Adipocyte (in vitro differentiated cells): Measurements from ENCODE around the gene FLT3.
"Not testable (repeated sequence)": the region's sequence is repeated elsewhere in the genome, so short reads cannot be mapped to it uniquely, and the experiment has no call there.

Experiments used
- DNase-seq: peaks from one replicate; pipeline ENCODE4 v3.0.0-alpha.2; 2015; ENCODE audit warnings: low read depth
- H3K27me3 ChIP-seq: replicated peaks from 2 replicates; pipeline ENCODE4 v1.7.0; 2013; ENCODE audit warnings: mild to moderate bottlenecking, low read length, moderate library complexity; ENCODE audit not compliant: control insufficient read depth, insufficient read depth
- H3K36me3 ChIP-seq: 2 replicates; pipeline ENCODE4 v1.7.0; 2013; ENCODE audit warnings: low read length, mild to moderate bottlenecking, moderate library complexity; ENCODE audit not compliant: control insufficient read depth, insufficient read depth, severe bottlenecking
- H3K4me1 ChIP-seq: 2 replicates; pipeline ENCODE4 v1.7.0; 2013; ENCODE audit warnings: mild to moderate bottlenecking, low read length, moderate library complexity; ENCODE audit not compliant: control insufficient read depth, insufficient read depth
- H3K4me3 ChIP-seq: 2 replicates; pipeline ENCODE4 v1.7.0; 2013; ENCODE audit warnings: mild to moderate bottlenecking, low read length, moderate library complexity
- H3K9ac ChIP-seq: 2 replicates; pipeline ENCODE4 v1.7.0; 2013; ENCODE audit warnings: mild to moderate bottlenecking, low read length, moderate library complexity
- H3K9me3 ChIP-seq: 2 replicates; pipeline ENCODE4 v1.7.0; 2013; ENCODE audit warnings: mild to moderate bottlenecking, low read length, moderate library complexity; ENCODE audit not compliant: control insufficient read depth

FLT3 gene

DNA sequence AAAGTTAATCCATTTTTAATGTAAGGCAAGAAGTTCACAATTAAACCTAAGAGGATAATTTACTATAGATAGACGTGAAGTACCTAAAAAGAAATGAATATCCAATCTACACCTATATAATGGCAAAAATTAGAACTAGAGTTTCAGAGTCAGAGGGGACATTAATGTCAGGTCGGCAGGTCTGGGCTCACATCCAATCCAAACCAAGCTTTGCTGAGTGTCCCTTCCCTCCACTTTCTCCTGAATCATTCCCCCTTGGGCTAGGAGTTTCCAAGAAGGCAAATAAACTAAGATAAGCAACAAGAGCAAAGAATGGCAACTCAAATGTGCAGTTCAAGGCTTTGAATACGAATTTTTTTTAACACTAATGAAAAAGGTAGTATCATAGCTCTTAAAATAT is 2.9 kb downstream of the FLT3 start:
- no peak for DNase-seq
- peaks cover 63% of the 10 kb centered on the region for H3K27me3 ChIP-seq
- H3K4me3 ChIP-seq = no peak overlapping the region
- no peaks in the 10 kb centered on the region for H3K4me1 ChIP-seq
- H3K36me3 ChIP-seq = no peaks in the 10 kb centered on the region
- no peak overlapping the region for H3K9ac ChIP-seq
- H3K9me3 ChIP-seq = peaks cover 10% of the 10 kb centered on the region

DNA sequence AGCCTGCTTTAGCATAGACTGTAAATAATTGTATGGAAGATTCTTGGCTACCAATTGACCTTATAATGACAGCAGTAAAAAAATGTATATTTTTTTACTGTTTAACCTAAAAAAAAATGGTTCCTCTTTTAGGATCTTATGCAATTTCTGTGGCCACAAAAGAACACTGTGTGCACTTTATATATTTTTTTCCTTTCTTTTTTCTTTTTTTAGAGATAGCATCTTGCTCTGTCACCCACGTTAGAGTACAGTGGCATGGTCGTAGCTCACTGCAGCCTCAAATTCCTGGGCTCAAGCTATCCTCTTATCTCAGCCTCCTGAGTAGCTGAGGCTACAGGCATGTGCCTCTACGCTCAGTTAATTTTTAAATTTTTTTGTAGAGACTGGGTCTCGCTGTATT is 6.1 kb downstream of the FLT3 start:
- Histone ChIP-seq H3K27me3 (peaks cover 41% of the 10 kb centered on the region), H3K4me3 (no peak overlapping the region), H3K9ac (no peak overlapping the region), H3K9me3 (peaks cover 10% of the 10 kb centered on the region), H3K4me1 (no peaks in the 10 kb centered on the region), H3K36me3 (no peaks in the 10 kb centered on the region)
- no peak for DNase-seq

DNA sequence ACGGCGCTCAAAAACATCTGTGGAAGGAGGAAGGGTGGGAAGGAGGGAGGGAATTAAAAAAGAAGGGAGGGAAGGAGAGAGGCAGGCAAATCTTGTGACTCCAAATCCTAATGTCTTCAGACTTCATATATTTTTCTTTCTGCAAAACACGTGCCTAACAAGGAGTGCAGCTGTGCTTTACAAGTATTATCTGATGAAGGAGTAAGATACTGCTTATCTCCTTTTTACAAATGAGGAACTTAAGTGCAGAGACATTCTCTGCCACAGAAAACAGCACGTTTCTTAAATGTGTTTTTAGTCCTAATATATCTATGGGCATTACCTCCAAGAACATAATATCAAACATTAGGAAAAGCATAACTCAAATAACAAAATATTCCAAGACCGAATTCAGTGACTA is 6.5 kb downstream of the FLT3 start:
- peaks cover 37% of the 10 kb centered on the region for H3K27me3 ChIP-seq
- no peak for DNase-seq
- no peaks in the 10 kb centered on the region for H3K36me3 ChIP-seq

DNA sequence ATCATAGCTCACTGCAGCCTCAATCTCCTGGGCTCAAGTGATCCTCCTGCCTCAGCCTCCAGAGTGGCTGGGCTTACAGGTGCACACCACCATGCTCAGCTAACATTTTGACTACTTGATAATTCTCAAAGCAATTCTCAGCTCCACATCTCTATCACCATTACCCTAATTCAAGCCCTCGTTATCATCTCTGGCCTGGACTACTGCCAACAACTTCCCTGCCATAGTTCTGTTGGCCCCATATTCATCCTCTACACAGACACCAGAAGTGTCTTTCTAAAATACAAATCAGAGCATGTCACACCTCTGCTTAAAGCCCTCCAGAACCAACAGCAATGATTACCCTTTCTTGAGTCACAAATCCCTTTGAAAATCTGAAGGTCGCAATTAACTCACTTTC is 7.9 kb downstream of the FLT3 start:
- Histone ChIP-seq H3K27me3 (peaks cover 25% of the 10 kb centered on the region), H3K9ac (no peak overlapping the region), H3K4me3 (no peak overlapping the region), H3K4me1 (no peaks in the 10 kb centered on the region), H3K9me3 (no peaks in the 10 kb centered on the region), H3K36me3 (no peaks in the 10 kb centered on the region)
- no peak for DNase-seq

More for the DNA sequence above, 6.5 kb downstream of the FLT3 start:
- Histone ChIP-seq H3K9me3 (peaks cover 7% of the 10 kb centered on the region), H3K4me1 (no peaks in the 10 kb centered on the region), H3K9ac (no peak overlapping the region), H3K4me3 (no peak overlapping the region)

DNA sequence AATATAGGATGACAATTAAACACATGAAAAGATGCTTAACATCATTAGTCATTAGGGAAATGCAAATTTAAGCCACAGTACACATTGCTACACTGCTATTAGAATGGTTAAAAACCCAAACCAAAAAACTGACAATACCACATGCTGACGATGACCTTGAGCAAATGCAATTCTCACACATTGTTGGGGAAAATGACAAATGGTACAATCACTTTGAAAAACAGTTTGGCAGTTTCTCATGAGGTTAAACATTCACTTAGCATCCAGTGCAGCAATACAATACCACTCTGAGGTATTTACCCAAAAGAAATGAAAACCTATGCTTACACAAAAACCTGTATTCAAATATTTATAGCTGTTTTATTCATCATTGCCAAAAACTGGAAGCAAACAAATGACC is 11.3 kb downstream of the FLT3 start:
- no peaks in the 10 kb centered on the region for H3K36me3 ChIP-seq
- no peak for DNase-seq
- H3K4me1 ChIP-seq = no peaks in the 10 kb centered on the region
- no peaks in the 10 kb centered on the region for H3K9me3 ChIP-seq
- no peak overlapping the region for H3K9ac ChIP-seq
- H3K4me3 ChIP-seq = no peak overlapping the region
- no peaks in the 10 kb centered on the region for H3K27me3 ChIP-seq

DNA sequence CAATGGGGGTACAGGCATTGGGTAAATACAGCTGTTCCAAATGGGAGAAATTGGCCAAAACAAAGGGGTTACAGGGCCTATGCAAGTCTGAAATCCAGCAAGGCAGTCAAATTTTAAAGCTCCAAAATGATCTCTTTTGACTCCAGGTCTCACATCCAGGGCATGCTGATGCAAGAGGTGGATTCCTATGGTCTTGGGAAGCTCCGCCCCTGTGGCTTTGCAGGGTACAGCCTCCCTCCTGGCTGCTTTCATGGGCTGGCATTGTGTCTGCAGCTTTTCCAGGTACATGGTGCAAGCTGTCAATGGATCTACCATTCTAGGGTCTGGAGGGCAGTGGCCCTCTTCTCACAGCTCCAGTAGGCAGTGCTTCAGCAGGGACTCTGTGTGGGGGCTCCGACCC is 22.6 kb downstream of the FLT3 start:
- DNase-seq, H3K36me3 ChIP-seq, H3K27me3 ChIP-seq, H3K9me3 ChIP-seq, H3K4me3 ChIP-seq, H3K9ac ChIP-seq, H3K4me1 ChIP-seq: not testable (repeated sequence)

DNA sequence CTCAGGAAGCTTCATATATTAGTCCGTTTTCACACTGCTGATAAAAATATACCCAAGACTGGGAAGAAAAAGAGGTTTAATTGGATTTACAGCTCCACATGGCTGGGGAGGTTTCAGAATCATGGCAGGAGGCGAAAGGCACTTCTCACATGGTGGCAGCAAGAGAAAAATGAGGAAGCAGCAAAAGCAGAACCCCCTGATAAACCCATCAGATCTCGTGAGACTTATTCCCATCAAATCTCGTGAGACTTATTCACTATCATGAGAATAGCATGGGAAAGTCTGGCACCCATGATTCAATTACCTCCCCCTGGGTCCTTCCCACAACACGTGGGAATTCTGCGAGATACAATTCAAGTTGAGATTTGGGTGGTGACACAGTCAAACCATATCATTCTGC is 23.1 kb downstream of the FLT3 start:
- Histone ChIP-seq H3K27me3 (peaks cover 3% of the 10 kb centered on the region), H3K4me3 (no peak overlapping the region), H3K4me1 (no peaks in the 10 kb centered on the region), H3K9ac (no peak overlapping the region), H3K9me3 (no peaks in the 10 kb centered on the region), H3K36me3 (no peaks in the 10 kb centered on the region)
- DNase-seq = no peak

DNA sequence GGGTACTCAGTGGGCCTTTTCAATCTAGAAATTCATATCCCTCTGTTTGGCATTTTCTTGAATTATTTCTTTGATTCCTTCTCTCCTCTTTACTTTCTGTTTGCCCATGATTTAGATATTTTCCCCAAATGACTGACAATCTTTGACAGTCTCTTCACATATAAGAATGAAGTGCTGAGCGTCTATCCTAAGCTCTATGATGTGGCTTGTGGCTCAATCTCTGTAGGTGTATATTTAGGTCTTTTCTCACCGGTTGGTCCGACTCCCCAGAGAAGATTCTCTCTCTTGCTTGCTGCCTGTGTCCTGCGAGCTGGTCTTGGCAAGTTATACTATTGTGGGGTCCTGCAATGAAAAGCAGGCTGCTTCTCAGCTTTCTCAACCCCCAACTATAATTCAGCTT is 29.0 kb downstream of the FLT3 start:
- Histone ChIP-seq H3K9ac (no peak overlapping the region), H3K9me3 (no peaks in the 10 kb centered on the region), H3K36me3 (no peaks in the 10 kb centered on the region), H3K27me3 (peaks cover 3% of the 10 kb centered on the region), H3K4me3 (no peak overlapping the region), H3K4me1 (no peaks in the 10 kb centered on the region)
- DNase-seq = no peak

DNA sequence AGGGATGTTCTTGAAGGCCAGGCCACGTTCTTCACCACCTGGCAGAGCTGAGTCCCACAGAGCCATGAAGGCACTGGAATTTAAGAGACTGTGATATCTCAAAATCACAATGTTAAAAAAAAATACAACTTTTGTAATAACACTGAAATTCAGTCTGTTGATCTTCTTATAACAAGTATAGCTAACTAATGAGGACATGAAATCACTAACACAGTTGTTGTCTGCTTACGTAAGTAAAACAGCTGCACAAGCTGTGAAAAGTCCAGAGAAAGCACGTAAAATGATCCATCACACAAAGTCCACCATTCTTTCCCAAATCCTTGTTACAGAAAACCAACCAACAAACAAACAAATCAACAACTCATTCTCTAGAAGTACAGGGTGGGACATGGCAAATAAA is 32.9 kb downstream of the FLT3 start:
- Histone ChIP-seq H3K4me1 (no peaks in the 10 kb centered on the region), H3K4me3 (no peak overlapping the region), H3K27me3 (peaks cover 3% of the 10 kb centered on the region), H3K9me3 (no peaks in the 10 kb centered on the region), H3K9ac (no peak overlapping the region), H3K36me3 (no peaks in the 10 kb centered on the region)
- DNase-seq = no peak

DNA sequence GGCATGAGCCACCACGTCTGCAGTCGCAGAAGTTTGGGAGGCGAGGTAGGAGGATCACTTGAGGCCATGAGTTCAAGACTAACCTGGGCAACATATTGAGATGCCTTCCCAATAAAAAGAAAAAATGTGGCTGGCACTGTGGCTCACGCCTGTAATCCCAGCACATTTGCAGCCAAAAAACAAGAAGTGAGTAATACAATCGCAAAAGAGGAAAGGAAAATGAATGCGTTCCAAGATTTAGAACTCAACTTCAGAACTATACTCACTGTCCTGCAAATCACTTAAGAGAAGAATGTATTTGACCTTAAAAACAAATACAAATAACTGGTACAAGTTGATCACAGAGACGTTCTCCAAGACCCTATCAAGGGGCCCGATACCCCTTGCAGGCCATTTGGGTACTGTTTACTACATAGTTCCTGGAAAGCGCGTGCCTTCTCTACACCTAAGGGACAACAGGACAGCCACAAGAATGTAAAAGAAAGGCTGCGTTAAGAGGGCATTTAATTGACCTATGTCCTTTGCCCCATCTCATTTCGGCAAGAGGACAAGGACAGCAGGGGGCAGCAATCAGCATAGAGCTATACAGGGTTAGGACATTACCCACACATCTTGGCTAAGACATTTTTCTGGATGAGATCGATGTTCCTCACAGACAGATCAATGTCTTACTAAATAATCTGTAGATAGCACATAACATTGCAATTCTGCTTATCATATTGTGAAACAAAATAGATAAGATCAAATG is 41.3 kb downstream of the FLT3 start:
- peaks cover 28% of the 10 kb centered on the region for H3K27me3 ChIP-seq
- H3K4me1 ChIP-seq = no peaks in the 10 kb centered on the region
- H3K36me3 ChIP-seq = no peaks in the 10 kb centered on the region
- peak; percentile 11 for DNase-seq
- no peak overlapping the region for H3K4me3 ChIP-seq
- H3K9me3 ChIP-seq = no peaks in the 10 kb centered on the region
- no peak overlapping the region for H3K9ac ChIP-seq

DNA sequence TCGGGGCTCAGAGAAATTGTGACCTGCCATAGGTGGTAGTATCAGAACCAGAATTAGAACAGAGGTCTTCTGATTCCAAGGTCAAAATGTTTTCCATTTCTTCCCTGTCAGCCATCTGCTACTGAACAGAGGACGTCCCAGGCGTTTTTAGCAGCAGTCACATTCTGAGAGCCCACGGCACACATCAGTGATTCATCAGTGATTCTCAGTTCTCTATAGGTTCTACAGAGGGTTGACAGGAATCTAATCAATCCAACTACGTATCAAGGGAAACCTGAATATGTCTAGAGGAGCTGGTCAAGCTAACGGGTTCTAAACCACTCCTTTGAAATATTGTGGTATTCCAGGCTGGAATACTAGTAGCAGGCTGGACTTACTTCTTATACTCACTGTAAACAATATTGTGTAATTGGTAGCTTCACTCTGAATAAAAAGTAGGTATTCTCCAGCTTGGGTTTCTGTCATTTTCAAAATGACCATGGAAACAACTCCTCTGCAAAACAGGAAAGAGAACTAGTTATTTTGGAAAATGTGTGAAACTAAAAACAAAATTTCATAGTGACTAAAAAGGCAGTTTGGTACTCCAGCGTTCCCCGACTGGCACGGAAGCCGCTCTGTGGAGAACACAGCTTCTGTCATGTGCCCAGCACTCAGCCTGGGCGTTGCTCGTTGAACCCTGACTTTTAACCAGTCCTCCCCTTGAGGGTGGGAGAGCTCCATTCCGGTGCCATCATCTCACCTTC is 43.2 kb downstream of the FLT3 start:
- DNase-seq = no peak
- Histone ChIP-seq H3K9ac (no peak overlapping the region), H3K4me1 (no peaks in the 10 kb centered on the region), H3K27me3 (peaks cover 28% of the 10 kb centered on the region), H3K36me3 (no peaks in the 10 kb centered on the region), H3K4me3 (no peak overlapping the region), H3K9me3 (no peaks in the 10 kb centered on the region)
